Body of pancreas (tissue), 4 donors: Measurements from ENCODE around the gene HELQ.

Experiments
- POLR2A ChIP-seq, 3 donors: fragments of 450-650 bp; IDR thresholded peaks; one replicate each; pipeline ENCODE4 v1.6.1; 2016; ENCODE audit warnings: antibody characterized with exemption in 3 of 3, mild to moderate bottlenecking in 2 of 3
- TF ChIP-seq, protein P1 (sequence below), 7 experiments: fragments of 450-650 bp in 4 of 7; fragments of 200-600 bp in 3 of 7; sonication (generic) in 3 of 7; IDR thresholded peaks; one replicate each; pipeline ENCODE4 v1.5.1; 2016 to 2019; ENCODE audit warnings: antibody characterized with exemption in 7 of 7

DNA sequence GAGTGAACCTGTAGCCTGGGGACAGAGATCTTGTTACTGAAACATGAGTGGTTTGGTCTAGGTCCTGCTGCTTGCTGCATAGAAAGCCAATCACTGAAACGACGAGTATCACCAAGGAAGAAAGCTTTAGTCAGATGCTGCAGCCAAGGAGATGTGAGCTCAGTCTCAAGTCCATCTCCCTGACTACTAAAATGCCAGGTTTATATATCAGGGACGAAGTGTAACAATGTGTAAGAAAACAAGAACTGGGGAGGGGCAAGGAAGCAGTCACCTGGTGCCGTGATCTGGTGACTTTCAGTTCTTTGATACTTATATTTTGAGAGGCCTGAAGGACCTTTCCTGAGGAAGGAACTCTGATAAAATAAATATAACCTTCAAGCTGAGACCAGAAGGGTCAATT, 48.9 kb upstream of the HELQ start:
- TF ChIP-seq, protein P1, sequence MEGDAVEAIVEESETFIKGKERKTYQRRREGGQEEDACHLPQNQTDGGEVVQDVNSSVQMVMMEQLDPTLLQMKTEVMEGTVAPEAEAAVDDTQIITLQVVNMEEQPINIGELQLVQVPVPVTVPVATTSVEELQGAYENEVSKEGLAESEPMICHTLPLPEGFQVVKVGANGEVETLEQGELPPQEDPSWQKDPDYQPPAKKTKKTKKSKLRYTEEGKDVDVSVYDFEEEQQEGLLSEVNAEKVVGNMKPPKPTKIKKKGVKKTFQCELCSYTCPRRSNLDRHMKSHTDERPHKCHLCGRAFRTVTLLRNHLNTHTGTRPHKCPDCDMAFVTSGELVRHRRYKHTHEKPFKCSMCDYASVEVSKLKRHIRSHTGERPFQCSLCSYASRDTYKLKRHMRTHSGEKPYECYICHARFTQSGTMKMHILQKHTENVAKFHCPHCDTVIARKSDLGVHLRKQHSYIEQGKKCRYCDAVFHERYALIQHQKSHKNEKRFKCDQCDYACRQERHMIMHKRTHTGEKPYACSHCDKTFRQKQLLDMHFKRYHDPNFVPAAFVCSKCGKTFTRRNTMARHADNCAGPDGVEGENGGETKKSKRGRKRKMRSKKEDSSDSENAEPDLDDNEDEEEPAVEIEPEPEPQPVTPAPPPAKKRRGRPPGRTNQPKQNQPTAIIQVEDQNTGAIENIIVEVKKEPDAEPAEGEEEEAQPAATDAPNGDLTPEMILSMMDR (IDR thresholded peaks at IDR 0.05), result no peak
- no peak for TF ChIP-seq POLR2A (IDR thresholded peaks at IDR 0.05)
